Putamen (tissue), 1 donor: ENCODE data around the gene PLA2G4F.

ENCODE experiments used
- DNase-seq: peaks from one replicate; pipeline ENCODE4 v3.0.0-alpha.2; 2016; ENCODE audit warnings: low spot score

Gene PLA2G4F

GRCh38 chr15:42131826-42132806 is 24.3 kb downstream of the PLA2G4F start:
- no peak for DNase-seq

GRCh38 chr15:42131006-42131405 is 25.4 kb downstream of the PLA2G4F start:
- DNase-seq, result no peak

- DNase-seq, result no peak
Observed at GRCh38 chr15:42130246-42130986, 26.0 kb downstream of the PLA2G4F start.

GRCh38 chr15:42129364-42129763 is 27.1 kb downstream of the PLA2G4F start:
- DNase-seq, result no peak

GRCh38 chr15:42128476-42128875 is 28.0 kb downstream of the PLA2G4F start:
- no peak for DNase-seq

GRCh38 chr15:42123546-42123945 is 32.9 kb downstream of the PLA2G4F start:
- DNase-seq, result no peak

GRCh38 chr15:42121682-42122081 is 34.8 kb downstream of the PLA2G4F start:
- no peak for DNase-seq

GRCh38 chr15:42121021-42121420 is 35.4 kb downstream of the PLA2G4F start:
- no peak for DNase-seq

GRCh38 chr15:42120285-42120684 is 36.2 kb downstream of the PLA2G4F start:
- DNase-seq, result no peak

GRCh38 chr15:42119446-42119760 is 37.0 kb downstream of the PLA2G4F start:
- DNase-seq, result no peak

- no peak for DNase-seq
Observed at GRCh38 chr15:42118650-42119445, 37.6 kb downstream of the PLA2G4F start.

- no peak for DNase-seq
Observed at GRCh38 chr15:42111924-42112323, 44.5 kb downstream of the PLA2G4F start.

- DNase-seq, result no peak
Observed at GRCh38 chr15:42110367-42110766, 46.1 kb downstream of the PLA2G4F start.

GRCh38 chr15:42108806-42109205 is 47.6 kb downstream of the PLA2G4F start:
- no peak for DNase-seq

- DNase-seq, result no peak
Observed at GRCh38 chr15:42108189-42108588, 48.2 kb downstream of the PLA2G4F start.

- DNase-seq, result no peak
Observed at GRCh38 chr15:42107473-42107872, 49.0 kb downstream of the PLA2G4F start.

- DNase-seq, result no peak
Observed at GRCh38 chr15:42106288-42106687, 50.1 kb downstream of the PLA2G4F start.

- no peak for DNase-seq
Observed at GRCh38 chr15:42104095-42104891, 52.1 kb downstream of the PLA2G4F start.

GRCh38 chr15:42102646-42103235 is 53.7 kb downstream of the PLA2G4F start:
- no peak for DNase-seq

GRCh38 chr15:42101861-42102260 is 54.6 kb downstream of the PLA2G4F start:
- no peak for DNase-seq
